Parathyroid adenoma (tissue), 2 donors: Measurements from ENCODE around the gene FCER2.

Experiments
- H2AFZ ChIP-seq: fragments of 300-600 bp; sonication (generic); one replicate; pipeline ENCODE4 v1.7.0; 2017; ENCODE audit warnings: antibody characterized with exemption, mild to moderate bottlenecking
- H3K27ac ChIP-seq: fragments of 300-600 bp; sonication (generic); one replicate; pipeline ENCODE4 v1.7.0; 2017
- H3K27me3 ChIP-seq: fragments of 300-600 bp; sonication (generic); one replicate; pipeline ENCODE4 v1.7.0; 2017; ENCODE audit warnings: low read length; ENCODE audit not compliant: control insufficient read depth, insufficient read depth
- H3K36me3 ChIP-seq: fragments of 300-600 bp; sonication (generic); one replicate; pipeline ENCODE4 v1.7.0; 2017; ENCODE audit warnings: low read length; ENCODE audit not compliant: control insufficient read depth, insufficient read depth
- H3K4me1 ChIP-seq: fragments of 300-600 bp; sonication (generic); one replicate; pipeline ENCODE4 v1.7.0; 2017; ENCODE audit warnings: control low read depth
- H3K4me2 ChIP-seq: fragments of 300-600 bp; sonication (generic); one replicate; pipeline ENCODE4 v1.7.0; 2017; ENCODE audit warnings: low read length
- H3K4me3 ChIP-seq: fragments of 300-600 bp; sonication (generic); one replicate; pipeline ENCODE4 v1.7.0; 2017; ENCODE audit warnings: low read depth, low read length
- H3K79me2 ChIP-seq: fragments of 300-600 bp; sonication (generic); one replicate; pipeline ENCODE4 v1.7.0; 2017; ENCODE audit warnings: control low read depth
- H3K9ac ChIP-seq: fragments of 300-600 bp; sonication (generic); one replicate; pipeline ENCODE4 v1.7.0; 2017; ENCODE audit warnings: mild to moderate bottlenecking
- H3K9me3 ChIP-seq: fragments of 300-600 bp; sonication (generic); one replicate; pipeline ENCODE4 v1.7.0; 2017; ENCODE audit warnings: low read length; ENCODE audit not compliant: control insufficient read depth
- TF ChIP-seq, protein P1 (sequence below): fragments of 300-600 bp; sonication (generic); IDR thresholded peaks from one replicate; pipeline ENCODE4 v1.7.0; 2017; ENCODE audit warnings: antibody characterized with exemption, mild to moderate bottlenecking
- donor health status: primary hyperparathyroidism.

FCER2 gene

DNA sequence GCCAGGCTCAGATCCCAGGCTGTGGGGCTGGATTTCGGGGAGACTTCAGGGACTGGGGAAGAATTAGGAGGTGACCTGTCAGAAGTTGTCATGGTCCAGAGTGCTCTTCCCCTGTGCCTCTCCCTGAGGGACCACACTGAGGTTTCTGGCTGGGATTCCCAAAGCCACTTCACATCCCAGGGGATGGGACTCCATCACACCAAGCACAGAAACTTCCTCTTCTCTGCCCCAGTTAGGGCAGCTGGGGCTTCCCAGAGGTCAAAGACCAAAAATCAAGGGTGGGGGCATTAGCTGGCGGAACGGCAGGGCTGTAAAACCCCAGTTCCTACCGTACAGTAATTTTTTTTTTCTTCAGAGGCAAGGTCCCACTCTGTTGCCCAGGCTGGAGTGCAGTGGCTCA is 7.4 kb downstream of the FCER2 start:
- Histone ChIP-seq H3K79me2 (no peaks in the 10 kb centered on the region), H3K36me3 (no peaks in the 10 kb centered on the region), H3K9ac (no peak overlapping the region), H3K9me3 (no peaks in the 10 kb centered on the region), H3K27me3 (no peaks in the 10 kb centered on the region), H3K4me3 (no peak overlapping the region), H2AFZ (no peak overlapping the region), H3K27ac (no peak overlapping the region), H3K4me1 (no peaks in the 10 kb centered on the region), H3K4me2 (no peak overlapping the region)
- TF ChIP-seq, protein P1, sequence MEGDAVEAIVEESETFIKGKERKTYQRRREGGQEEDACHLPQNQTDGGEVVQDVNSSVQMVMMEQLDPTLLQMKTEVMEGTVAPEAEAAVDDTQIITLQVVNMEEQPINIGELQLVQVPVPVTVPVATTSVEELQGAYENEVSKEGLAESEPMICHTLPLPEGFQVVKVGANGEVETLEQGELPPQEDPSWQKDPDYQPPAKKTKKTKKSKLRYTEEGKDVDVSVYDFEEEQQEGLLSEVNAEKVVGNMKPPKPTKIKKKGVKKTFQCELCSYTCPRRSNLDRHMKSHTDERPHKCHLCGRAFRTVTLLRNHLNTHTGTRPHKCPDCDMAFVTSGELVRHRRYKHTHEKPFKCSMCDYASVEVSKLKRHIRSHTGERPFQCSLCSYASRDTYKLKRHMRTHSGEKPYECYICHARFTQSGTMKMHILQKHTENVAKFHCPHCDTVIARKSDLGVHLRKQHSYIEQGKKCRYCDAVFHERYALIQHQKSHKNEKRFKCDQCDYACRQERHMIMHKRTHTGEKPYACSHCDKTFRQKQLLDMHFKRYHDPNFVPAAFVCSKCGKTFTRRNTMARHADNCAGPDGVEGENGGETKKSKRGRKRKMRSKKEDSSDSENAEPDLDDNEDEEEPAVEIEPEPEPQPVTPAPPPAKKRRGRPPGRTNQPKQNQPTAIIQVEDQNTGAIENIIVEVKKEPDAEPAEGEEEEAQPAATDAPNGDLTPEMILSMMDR = no peak

- TF ChIP-seq, protein P1 = no peak
- H3K4me2 ChIP-seq = no peak overlapping the region
- H3K4me3 ChIP-seq = no peak overlapping the region
- H2AFZ ChIP-seq = no peak overlapping the region
- H3K4me1 ChIP-seq = no peaks in the 10 kb centered on the region
- no peaks in the 10 kb centered on the region for H3K9me3 ChIP-seq
- H3K36me3 ChIP-seq = no peaks in the 10 kb centered on the region
- H3K27ac ChIP-seq = no peak overlapping the region
- H3K27me3 ChIP-seq = no peaks in the 10 kb centered on the region
- H3K79me2 ChIP-seq = no peaks in the 10 kb centered on the region
- no peak overlapping the region for H3K9ac ChIP-seq
Observed at GRCh38 chr19:7692417-7693088, 9.4 kb downstream of the FCER2 start.

GRCh38 chr19:7691497-7691896 is 10.4 kb downstream of the FCER2 start:
- Histone ChIP-seq H3K27ac (no peak overlapping the region), H3K9me3 (no peaks in the 10 kb centered on the region), H3K4me1 (no peaks in the 10 kb centered on the region), H2AFZ (no peak overlapping the region), H3K79me2 (no peaks in the 10 kb centered on the region), H3K36me3 (no peaks in the 10 kb centered on the region), H3K4me2 (no peak overlapping the region), H3K9ac (no peak overlapping the region), H3K4me3 (no peak overlapping the region), H3K27me3 (no peaks in the 10 kb centered on the region)
- TF ChIP-seq, protein P1 = no peak

DNA sequence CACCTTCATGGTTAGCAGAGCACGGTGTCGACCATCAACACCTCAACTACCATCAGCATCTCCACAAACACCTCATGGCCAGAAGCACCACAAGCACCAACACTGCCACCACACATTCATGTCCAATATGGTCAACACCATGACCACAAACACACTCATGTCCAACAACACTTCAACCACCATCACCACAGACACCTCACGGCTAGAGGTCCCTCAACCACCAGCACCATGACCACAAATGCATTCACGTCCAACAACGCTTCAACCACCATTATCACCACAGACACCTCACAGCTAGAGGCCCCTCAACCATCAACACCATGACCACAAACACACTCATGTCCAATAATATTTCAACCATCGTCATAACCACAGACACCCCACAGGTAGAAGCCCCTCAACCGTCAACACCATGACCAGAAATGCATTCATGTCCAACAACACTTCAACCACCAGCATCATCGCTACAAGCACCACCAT is 11.1 kb downstream of the FCER2 start:
- no peak overlapping the region for H3K9ac ChIP-seq
- H3K27ac ChIP-seq = no peak overlapping the region
- H3K36me3 ChIP-seq = no peaks in the 10 kb centered on the region
- no peak overlapping the region for H2AFZ ChIP-seq
- H3K4me2 ChIP-seq = no peak overlapping the region
- H3K4me1 ChIP-seq = no peaks in the 10 kb centered on the region
- TF ChIP-seq, protein P1 = no peak
- no peaks in the 10 kb centered on the region for H3K9me3 ChIP-seq
- H3K27me3 ChIP-seq = no peaks in the 10 kb centered on the region
- H3K79me2 ChIP-seq = no peaks in the 10 kb centered on the region
- no peak overlapping the region for H3K4me3 ChIP-seq

DNA sequence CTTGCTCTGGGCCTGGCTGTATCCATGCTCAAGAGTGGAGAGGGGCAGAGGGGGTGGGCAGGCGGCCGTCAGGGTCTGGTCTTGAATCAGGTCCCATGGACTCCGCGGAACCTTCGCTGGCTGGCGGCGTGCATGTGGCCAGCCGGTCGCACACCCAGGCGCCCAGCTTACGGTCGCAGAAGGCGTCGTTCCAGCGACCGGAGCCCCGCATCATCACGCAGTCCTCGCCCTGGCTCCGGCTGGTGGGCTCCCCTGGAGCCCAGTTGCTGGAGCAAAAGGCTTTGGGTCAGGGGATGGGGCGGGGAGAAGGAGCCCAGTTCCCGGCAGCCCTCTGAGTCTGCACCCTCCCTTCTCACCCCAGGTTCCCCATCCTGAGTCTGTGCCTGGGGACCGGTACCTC is 12.8 kb downstream of the FCER2 start:
- Histone ChIP-seq H3K9ac (no peak overlapping the region), H3K79me2 (no peaks in the 10 kb centered on the region), H3K4me3 (no peak overlapping the region), H3K4me2 (no peak overlapping the region), H3K9me3 (no peaks in the 10 kb centered on the region), H3K27ac (no peak overlapping the region), H3K4me1 (no peaks in the 10 kb centered on the region), H3K27me3 (no peaks in the 10 kb centered on the region), H3K36me3 (no peaks in the 10 kb centered on the region), H2AFZ (no peak overlapping the region)
- TF ChIP-seq, protein P1 = no peak
